Ovary (tissue), 9 donors: ENCODE data around the gene INSIG1. TPM values are rescaled to one million over a fixed set of nuclear protein-coding genes. Genes with fewer than 3 reads are reported as not detected.

Source experiments
- DNase-seq, 5 donors: peaks; one replicate each; pipeline ENCODE4 v3.0.0-alpha.2; 2019 to 2020
- H3K27ac ChIP-seq, 2 donors: fragments of 200-600 bp; one replicate each; pipeline versions ENCODE4 v1.5.1 to v1.8.0; 2019 to 2022
- H3K27me3 ChIP-seq: fragments of 200-600 bp; one replicate; pipeline ENCODE4 v1.8.0; 2022
- H3K36me3 ChIP-seq: fragments of 200-600 bp; sonication (generic); one replicate; pipeline ENCODE4 v1.5.1; 2019
- H3K4me1 ChIP-seq: one replicate; pipeline ENCODE4 v1.8.1; 2013; ENCODE audit warnings: mild to moderate bottlenecking, moderate library complexity; ENCODE audit not compliant: insufficient read depth
- H3K4me3 ChIP-seq: fragments of 200-600 bp; sonication (generic); one replicate; pipeline ENCODE4 v1.5.1; 2017
- H3K9me3 ChIP-seq, 2 donors: fragments of 200-600 bp in 1 of 2; sonication (generic) in 1 of 2; one replicate each; pipeline versions ENCODE4 v1.5.1 to v1.8.1; 2013 to 2019; ENCODE audit warnings: mild to moderate bottlenecking in 1 of 2, moderate library complexity in 1 of 2
- EP300 ChIP-seq: sonication (generic); formaldehyde crosslinking; IDR thresholded peaks from one replicate; pipeline ENCODE4 v1.6.1; 2017; ENCODE audit warnings: antibody characterized with exemption
- POLR2A ChIP-seq: fragments of 450-650 bp; IDR thresholded peaks from one replicate; pipeline ENCODE4 v1.6.1; 2017; ENCODE audit warnings: antibody characterized with exemption, mild to moderate bottlenecking, moderate library complexity
- WGBS, 3 donors: extraction: QIAGEN DNeasy Blood & Tissue Kit in 1 of 3; methylation state at CpG; one replicate each; pipeline versions ENCODE4 v1.1.5 to v1.1.7; 2013 to 2017; 5-methylcytosine and 5-hydroxymethylcytosine counted together
- intact Hi-C, 4 donors: fragments of 100-400 bp; cut with DNase I; formaldehyde crosslinking; loops; one replicate each; pipeline versions ENCODE4 v1.11.0 to v1.15.1; 2022 to 2023
- polyA plus RNA-seq, 2 donors: library from polyadenylated mRNA; stranded (reverse); fragments of 200-250 nt in 1 of 2; fragments of 350-450 nt in 1 of 2; fragmentation: Illumina TruSeq in 1 of 2; extraction: RNeasy Lipid Tissue Mini Kit (QIAGEN cat#74804) in 1 of 2; gene quantifications; one replicate each; pipeline ENCODE4 v1.2.3, GENCODE V29; 2013 to 2014
- total RNA-seq, 7 donors: library from RNA; depleted of rRNA in 2 of 7; stranded (reverse); fragments of >200 nt in 2 of 7; fragmentation: NEBNext Ultra II Directional in 3 of 7; extraction: Animal tissue kit (Norgen Biotek cat#: 25700) in 3 of 7; gene quantifications; one replicate each; pipeline versions ENCODE4 v1.1.0 to v1.2.4, GENCODE V29; 2016 to 2023
- TF ChIP-seq, protein P1 (sequence below), 3 donors: fragments of 450-650 bp in 2 of 3; fragments of 200-600 bp in 1 of 3; IDR thresholded peaks; one replicate each; pipeline versions ENCODE4 v1.5.1 to v1.8.0; 2016 to 2022; ENCODE audit warnings: antibody characterized with exemption in 3 of 3, mild to moderate bottlenecking in 1 of 3
- donor health status: DM: no; HTN: no; CAD: no; lungs with moderate emphysema.
- donor health status: DM: no; HTN: no; CAD: no.
- donor health status: Bipolar disorder and iron deficiency.
- donor health status: DM: yes; HTN: yes; CAD: no.
- donor health status: DM: no; HTN: no; CAD: no.
- donor health status: DM: yes; HTN: yes; CAD: no.

Gene INSIG1
- total and polyA plus RNA-seq, 9 donors, result 15.0 to 186 (median 30.5) TPM

DNA sequence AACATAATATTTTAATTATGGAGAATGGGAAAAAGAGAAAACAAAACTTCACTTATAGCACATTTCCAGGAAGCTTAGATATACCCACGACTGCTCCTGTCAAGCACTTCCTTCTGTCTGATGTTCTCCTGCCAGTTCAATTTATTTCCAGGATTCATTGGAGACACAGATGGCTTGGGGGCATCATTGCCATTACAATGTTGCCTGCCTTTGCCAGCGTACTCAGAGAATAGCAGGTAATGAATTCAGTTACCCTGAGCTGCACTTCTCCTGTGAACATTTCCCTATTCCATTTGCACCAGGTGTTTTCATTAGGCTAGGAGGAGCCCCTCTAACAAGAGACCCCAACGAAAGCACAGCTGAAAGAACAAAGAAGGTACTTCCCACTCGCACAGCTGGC lies 33.7 kb downstream of the INSIG1 start:
- no peak overlapping the region for H3K27ac ChIP-seq
- intact Hi-C loops, result no loop called here
- TF ChIP-seq POLR2A (no peak), EP300 (no peak)
- TF ChIP-seq, protein P1, sequence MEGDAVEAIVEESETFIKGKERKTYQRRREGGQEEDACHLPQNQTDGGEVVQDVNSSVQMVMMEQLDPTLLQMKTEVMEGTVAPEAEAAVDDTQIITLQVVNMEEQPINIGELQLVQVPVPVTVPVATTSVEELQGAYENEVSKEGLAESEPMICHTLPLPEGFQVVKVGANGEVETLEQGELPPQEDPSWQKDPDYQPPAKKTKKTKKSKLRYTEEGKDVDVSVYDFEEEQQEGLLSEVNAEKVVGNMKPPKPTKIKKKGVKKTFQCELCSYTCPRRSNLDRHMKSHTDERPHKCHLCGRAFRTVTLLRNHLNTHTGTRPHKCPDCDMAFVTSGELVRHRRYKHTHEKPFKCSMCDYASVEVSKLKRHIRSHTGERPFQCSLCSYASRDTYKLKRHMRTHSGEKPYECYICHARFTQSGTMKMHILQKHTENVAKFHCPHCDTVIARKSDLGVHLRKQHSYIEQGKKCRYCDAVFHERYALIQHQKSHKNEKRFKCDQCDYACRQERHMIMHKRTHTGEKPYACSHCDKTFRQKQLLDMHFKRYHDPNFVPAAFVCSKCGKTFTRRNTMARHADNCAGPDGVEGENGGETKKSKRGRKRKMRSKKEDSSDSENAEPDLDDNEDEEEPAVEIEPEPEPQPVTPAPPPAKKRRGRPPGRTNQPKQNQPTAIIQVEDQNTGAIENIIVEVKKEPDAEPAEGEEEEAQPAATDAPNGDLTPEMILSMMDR (IDR thresholded peaks at IDR 0.05), result no peak

DNA sequence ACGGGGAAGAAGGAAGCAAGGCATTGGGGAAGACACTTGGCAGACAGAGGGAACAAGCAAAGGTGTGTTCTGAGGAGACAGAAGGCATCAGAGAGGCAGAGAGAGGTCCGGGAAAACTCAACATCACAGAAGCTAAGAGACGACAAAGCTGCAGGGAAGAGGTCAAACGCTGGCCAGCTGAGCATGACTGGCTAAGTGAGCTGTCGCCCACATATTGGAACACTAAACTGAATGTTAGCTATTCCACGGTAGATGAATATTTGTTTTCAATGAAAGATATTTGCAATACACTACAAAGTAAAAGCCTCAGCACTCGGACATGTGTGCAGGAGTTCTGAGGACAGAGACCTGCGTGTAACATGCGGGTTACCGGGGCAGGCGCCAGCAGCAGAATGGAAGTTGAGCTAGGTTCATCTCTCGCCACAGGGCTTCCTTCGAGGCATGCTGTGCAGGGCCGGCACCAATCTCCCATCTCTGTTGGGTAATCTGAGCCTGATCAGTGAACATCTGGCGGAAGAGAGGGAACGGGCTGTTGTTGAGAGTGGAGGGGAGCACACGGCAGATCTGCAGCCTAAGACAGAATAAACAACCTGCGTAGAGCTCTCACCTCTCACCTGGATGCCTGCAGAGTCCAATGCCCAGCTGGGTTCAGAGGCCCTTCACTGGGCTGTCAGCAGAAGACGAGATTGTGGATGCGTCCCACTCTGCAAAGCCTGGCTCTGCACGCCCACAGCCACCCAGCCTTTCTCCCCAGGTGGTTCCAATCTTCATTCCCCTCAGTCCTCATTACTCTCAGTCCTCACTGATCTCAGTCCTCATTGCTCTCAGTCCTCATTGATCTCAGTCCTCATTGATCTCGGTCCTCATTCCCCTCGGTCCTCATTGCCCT lies 35.9 kb downstream of the INSIG1 start:
- 68 to 80% (median 75%) methylated on average over 23 of the region's 23 CpGs for WGBS, 3 donors
- no peak overlapping the region for H3K4me3 ChIP-seq

More for the DNA sequence above, 33.7 kb downstream of the INSIG1 start:
- H3K4me1 ChIP-seq, result no peaks in the 10 kb centered on the region
- no peak for DNase-seq
- 56 to 70% (median 63%) methylated on average over 4 of the region's 4 CpGs for WGBS, 3 donors
- H3K4me3 ChIP-seq, result no peak overlapping the region
- no peaks in the 10 kb centered on the region for H3K9me3 ChIP-seq
- no peaks in the 10 kb centered on the region for H3K27me3 ChIP-seq
- no peaks in the 10 kb centered on the region for H3K36me3 ChIP-seq

DNA sequence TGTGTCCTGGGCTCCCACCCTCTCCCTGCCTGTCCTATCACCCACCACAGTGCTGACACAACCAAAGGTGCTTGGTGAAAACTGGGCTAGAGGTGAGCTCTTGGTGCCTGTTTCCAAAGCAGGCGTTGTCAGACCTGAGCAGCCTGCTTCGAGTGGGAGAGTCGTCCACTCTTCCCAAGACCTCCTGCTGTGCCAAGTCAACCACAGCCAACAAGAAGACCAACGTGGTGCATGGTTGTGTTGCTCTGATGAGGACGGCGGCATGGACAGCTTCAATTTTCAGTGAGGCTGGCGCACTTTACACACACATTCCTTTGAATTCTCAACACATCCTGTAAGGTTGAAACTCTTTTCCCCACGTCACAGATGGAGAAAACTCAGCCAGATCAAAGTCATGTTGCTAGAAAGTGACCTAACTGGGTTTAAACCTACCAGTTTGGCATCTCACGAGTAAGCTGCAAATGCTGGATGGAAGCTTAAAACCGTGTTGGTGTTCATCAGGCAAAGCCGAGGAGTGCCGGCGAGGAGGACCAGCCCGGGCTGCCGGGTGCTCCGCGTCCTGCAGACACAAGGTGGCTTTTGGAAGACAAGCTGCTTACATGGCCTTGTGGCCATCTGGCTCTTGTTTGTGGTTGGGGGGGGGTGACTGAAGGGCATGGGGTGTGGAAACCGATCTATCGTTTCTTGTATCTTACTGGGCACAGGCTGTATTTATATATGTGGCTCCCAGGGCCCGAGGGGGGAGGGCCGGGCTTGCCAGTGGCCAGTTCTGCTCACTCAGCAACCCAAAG lies 39.3 kb downstream of the INSIG1 start:
- intact Hi-C loops, result loop anchor here in 1 of 4 donors (5.0 kb wide), 1 partner anchor 420 kb away; no protein-coding TSS in a partner anchor
- Histone ChIP-seq H3K27me3 (no peaks in the 10 kb centered on the region), H3K36me3 (no peaks in the 10 kb centered on the region), H3K4me1 (no peaks in the 10 kb centered on the region), H3K9me3 (no peaks in the 10 kb centered on the region), H3K4me3 (no peak overlapping the region), H3K27ac (no peak overlapping the region)
- no peak for DNase-seq
- TF ChIP-seq, protein P1 (IDR thresholded peaks at IDR 0.05), result no peak
- TF ChIP-seq POLR2A (no peak), EP300 (no peak)
- WGBS, 3 donors, result 69 to 85% (median 71%) methylated on average over 21 of the region's 21 CpGs

More for the DNA sequence above, 35.9 kb downstream of the INSIG1 start:
- intact Hi-C loops, result no loop called here
- Histone ChIP-seq H3K9me3 (no peaks in the 10 kb centered on the region), H3K4me1 (no peaks in the 10 kb centered on the region), H3K27ac (no peak overlapping the region), H3K27me3 (no peaks in the 10 kb centered on the region), H3K36me3 (no peaks in the 10 kb centered on the region)
- TF ChIP-seq POLR2A, result no peak
- no peak for TF ChIP-seq EP300
- TF ChIP-seq, protein P1 (IDR thresholded peaks at IDR 0.05), result no peak
- DNase-seq, result no peak

DNA sequence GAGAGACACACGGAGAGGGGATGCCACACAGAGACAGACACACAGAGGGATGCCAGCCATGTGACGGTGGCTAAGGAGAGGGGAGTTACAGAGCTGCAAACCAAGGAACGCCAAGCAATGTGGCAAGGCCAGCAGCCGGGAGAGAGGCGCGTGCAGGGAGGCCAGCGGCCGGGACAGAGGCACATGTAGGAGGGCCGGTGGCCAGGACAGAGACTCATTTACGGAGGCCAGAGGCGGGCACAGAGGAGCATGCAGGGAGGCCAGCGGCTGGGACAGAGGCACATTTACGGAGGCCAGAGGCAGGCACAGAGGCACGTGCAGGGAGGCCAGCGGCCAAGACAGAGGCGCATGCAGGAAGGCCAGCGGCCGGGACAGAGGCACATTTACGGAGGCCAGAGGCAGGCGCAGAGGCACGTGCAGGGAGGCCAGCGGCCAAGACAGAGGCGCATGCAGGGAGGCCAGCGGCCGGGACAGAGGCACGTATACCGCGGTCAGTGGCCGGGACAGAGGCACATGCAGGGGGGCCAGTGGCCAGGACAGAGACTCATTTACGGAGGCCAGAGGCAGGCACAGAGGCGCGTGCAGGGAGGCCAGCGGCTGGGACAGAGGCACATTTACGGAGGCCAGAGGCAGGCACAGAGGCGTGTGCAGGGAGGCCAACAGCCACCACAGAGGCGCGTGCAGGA lies 40.4 kb downstream of the INSIG1 start:
- no peaks in the 10 kb centered on the region for H3K9me3 ChIP-seq
- H3K4me3 ChIP-seq, result no peak overlapping the region
- H3K36me3 ChIP-seq, result no peaks in the 10 kb centered on the region
- no peaks in the 10 kb centered on the region for H3K27me3 ChIP-seq
- no peak overlapping the region for H3K27ac ChIP-seq
- H3K4me1 ChIP-seq, result no peaks in the 10 kb centered on the region
- DNase-seq, result no peak
- no peak for TF ChIP-seq EP300
- 83 to 84% (median 84%) methylated on average over 37 of the region's 37 CpGs for WGBS, 3 donors
- intact Hi-C loops, result loop anchor here in 1 of 4 donors (5.0 kb wide), 1 partner anchor 421 kb away; no protein-coding TSS in a partner anchor
